GM13976 (cell line): Measurements from ENCODE around the gene RARA.

ENCODE experiments used
- DNase-seq: peaks from one replicate; pipeline ENCODE4 v3.0.0; 2012; ENCODE audit warnings: low spot score
- in situ Hi-C: fragments of 300-500 bp; cut with MboI; formaldehyde crosslinking; loops from one replicate; pipeline ENCODE4 v1.12.0; 2022; ENCODE audit warnings: low sequenced_read_pairs, mixed read lengths, inconsistent platforms; ENCODE audit not compliant: unreplicated experiment
- TF ChIP-seq, protein P1 (sequence below): IDR thresholded peaks from 2 replicates; pipeline ENCODE4 v1.5.1; 2012; ENCODE audit warnings: borderline replicate concordance, mild to moderate bottlenecking; ENCODE audit not compliant: insufficient read depth; ENCODE audit errors: extremely low read depth, missing control alignments, control extremely low read depth

Gene RARA

GRCh38 chr17:40352237-40352778, 43.3 kb downstream of the RARA start:
- no peak for DNase-seq
- TF ChIP-seq, protein P1, sequence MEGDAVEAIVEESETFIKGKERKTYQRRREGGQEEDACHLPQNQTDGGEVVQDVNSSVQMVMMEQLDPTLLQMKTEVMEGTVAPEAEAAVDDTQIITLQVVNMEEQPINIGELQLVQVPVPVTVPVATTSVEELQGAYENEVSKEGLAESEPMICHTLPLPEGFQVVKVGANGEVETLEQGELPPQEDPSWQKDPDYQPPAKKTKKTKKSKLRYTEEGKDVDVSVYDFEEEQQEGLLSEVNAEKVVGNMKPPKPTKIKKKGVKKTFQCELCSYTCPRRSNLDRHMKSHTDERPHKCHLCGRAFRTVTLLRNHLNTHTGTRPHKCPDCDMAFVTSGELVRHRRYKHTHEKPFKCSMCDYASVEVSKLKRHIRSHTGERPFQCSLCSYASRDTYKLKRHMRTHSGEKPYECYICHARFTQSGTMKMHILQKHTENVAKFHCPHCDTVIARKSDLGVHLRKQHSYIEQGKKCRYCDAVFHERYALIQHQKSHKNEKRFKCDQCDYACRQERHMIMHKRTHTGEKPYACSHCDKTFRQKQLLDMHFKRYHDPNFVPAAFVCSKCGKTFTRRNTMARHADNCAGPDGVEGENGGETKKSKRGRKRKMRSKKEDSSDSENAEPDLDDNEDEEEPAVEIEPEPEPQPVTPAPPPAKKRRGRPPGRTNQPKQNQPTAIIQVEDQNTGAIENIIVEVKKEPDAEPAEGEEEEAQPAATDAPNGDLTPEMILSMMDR = no peak
- in situ Hi-C loops = loop anchor here (5.0 kb wide), 1 partner anchor 50 kb away; no protein-coding TSS in a partner anchor

GRCh38 chr17:40352779-40353394, 43.9 kb downstream of the RARA start:
- DNase-seq = no peak
- TF ChIP-seq, protein P1 = no peak
- in situ Hi-C loops = loop anchor here (5.0 kb wide), 1 partner anchor 51 kb away; no protein-coding TSS in a partner anchor

DNA sequence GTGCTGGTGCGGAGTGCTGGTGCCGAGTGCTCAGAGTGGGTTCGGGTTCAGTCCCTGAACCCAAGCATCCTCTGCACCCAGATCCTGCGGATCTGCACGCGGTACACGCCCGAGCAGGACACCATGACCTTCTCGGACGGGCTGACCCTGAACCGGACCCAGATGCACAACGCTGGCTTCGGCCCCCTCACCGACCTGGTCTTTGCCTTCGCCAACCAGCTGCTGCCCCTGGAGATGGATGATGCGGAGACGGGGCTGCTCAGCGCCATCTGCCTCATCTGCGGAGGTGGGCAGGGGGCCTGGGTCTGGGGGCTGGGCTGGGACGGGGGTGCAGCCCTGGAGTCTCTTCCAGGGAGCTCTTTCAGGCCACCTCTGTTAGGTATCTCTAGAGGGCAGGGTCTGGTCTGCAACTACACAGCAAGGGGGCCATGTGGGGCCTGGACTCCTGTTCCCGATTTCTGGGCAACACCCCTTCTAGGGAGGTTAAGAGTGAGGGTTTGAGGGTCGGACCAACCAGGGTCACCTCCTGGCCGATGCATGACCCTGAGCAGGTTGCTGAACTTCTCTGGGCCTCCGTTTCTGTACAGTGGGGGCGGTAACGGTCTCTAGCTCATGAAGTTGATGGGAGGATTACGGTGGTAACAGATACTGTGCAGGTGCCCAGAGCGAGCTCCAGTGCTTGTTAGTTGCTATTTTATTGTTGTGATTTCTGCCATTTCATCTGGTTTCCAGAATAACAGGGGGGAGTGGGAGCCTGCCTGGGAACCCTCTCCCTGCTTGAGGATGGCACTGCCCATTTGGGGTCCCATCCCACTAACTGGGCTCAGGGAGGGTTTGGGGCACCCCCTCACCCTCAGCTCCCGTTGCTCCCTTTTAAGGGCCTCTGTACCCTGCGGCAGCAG, 45.5 kb downstream of the RARA start:
- in situ Hi-C loops = loop anchor here (5.0 kb wide), 1 partner anchor 52 kb away; no protein-coding TSS in a partner anchor
- no peak for DNase-seq
- TF ChIP-seq, protein P1 = no peak

DNA sequence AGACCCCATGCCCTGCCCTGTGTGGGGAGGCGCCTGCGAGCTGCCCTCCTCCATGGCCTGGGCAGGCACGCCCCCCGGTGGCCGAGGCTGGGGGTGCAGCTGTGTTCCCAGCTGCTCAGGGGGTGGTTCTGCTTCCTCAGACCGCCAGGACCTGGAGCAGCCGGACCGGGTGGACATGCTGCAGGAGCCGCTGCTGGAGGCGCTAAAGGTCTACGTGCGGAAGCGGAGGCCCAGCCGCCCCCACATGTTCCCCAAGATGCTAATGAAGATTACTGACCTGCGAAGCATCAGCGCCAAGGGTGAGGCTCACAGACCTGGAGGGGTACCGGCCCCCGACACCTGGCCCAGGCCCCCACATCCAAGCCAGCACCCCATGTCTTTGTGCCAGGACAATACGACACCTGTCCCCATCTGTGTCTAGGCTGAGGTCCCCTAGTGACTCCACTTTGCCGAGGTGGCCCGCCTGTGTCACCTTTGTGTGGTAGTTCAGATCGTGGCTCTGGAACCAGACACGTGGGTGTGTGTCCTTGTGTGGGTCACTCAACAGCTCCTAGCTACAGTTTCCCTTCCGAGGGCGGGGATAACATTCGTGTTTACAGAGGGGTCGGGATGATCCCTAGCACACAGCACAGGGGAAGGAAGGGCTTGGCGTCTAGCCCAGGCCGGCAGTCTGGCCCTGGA, 46.3 kb downstream of the RARA start:
- TF ChIP-seq, protein P1 = peak; percentile 97
- in situ Hi-C loops = no loop called here
- DNase-seq = peak; percentile 90

GRCh38 chr17:40355804-40356758, 47.1 kb downstream of the RARA start:
- no peak for DNase-seq
- in situ Hi-C loops = no loop called here
- TF ChIP-seq, protein P1 = no peak
